Measurements from ENCODE around the gene PPP1R3F. TPM values are rescaled to one million over a fixed set of nuclear protein-coding genes. Genes with fewer than 3 reads are reported as not detected.

PPP1R3F gene
- total and polyA plus RNA-seq, 11 donors, result 13.9 to 31.7 (median 22.6) TPM

GRCh38 chrX:49237060-49237459 lies 32.5 kb upstream of the PPP1R3F start:
- Histone ChIP-seq H3K27ac (peak overlapping the region in 1 of 12 donors; percentile 58), H3K36me3 (no peaks in the 10 kb centered on the region), H3K27me3 (no peaks in the 10 kb centered on the region), H3K4me1 (peaks cover 0 to 10% (median 0%) of the 10 kb centered on the region in 12 donors), H3K9me3 (no peaks in the 10 kb centered on the region), H3K4me3 (no peak overlapping the region)
- WGBS, 4 donors, result 76 to 87% (median 81%) methylated on average over 9 of the region's 9 CpGs
- no peak for TF ChIP-seq POLR2A (IDR thresholded peaks at IDR 0.05)
- TF ChIP-seq, protein P1, sequence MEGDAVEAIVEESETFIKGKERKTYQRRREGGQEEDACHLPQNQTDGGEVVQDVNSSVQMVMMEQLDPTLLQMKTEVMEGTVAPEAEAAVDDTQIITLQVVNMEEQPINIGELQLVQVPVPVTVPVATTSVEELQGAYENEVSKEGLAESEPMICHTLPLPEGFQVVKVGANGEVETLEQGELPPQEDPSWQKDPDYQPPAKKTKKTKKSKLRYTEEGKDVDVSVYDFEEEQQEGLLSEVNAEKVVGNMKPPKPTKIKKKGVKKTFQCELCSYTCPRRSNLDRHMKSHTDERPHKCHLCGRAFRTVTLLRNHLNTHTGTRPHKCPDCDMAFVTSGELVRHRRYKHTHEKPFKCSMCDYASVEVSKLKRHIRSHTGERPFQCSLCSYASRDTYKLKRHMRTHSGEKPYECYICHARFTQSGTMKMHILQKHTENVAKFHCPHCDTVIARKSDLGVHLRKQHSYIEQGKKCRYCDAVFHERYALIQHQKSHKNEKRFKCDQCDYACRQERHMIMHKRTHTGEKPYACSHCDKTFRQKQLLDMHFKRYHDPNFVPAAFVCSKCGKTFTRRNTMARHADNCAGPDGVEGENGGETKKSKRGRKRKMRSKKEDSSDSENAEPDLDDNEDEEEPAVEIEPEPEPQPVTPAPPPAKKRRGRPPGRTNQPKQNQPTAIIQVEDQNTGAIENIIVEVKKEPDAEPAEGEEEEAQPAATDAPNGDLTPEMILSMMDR (IDR thresholded peaks at IDR 0.05), result no peak
- no peak for DNase-seq
- peak in 1 of 4 donors; percentile 33 for ATAC-seq
- intact Hi-C loops (cut with DNase I), result no loop called here

- Histone ChIP-seq H3K9me3 (no peaks in the 10 kb centered on the region), H3K27ac (no peak overlapping the region), H3K4me1 (peaks cover 0 to 10% (median 0%) of the 10 kb centered on the region in 12 donors), H3K27me3 (no peaks in the 10 kb centered on the region), H3K4me3 (no peak overlapping the region), H3K36me3 (peaks cover 0 to 15% (median 3%) of the 10 kb centered on the region in 9 donors)
- no peak for DNase-seq
- intact Hi-C loops (cut with DNase I), result no loop called here
- no peak for ATAC-seq
- 77 to 88% (median 80%) methylated on average over 7 of the region's 7 CpGs for WGBS, 4 donors
- no peak for TF ChIP-seq POLR2A (IDR thresholded peaks at IDR 0.05)
- TF ChIP-seq, protein P1 (IDR thresholded peaks at IDR 0.05), result no peak
These were observed 30.9 kb upstream of the PPP1R3F start for GRCh38 chrX:49238735-49239134.

DNA sequence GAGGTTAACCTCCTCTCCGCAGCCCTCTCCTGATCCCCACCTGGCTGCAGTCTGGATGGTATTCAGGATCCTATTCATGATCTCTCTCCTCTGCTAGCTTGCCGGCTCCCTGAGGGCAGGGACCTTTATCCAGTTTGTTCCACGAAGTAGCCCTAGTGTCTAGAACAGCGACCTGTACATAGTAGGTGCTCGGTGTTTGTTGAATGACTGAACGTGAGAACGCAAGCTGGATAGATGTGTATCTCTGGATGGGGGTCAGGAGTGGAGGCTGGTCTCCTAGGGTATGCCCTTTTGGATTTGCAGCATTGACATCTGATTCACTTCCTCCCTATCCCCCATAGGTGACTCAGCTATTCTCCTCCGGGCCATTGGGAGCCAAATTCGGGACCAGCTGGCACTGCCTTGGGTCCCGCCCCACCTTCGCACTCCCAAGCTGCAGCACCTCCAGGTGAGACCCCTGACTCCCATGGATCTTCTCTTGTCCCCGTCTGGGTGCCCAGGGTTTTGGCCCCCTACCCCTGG lies 27.0 kb upstream of the PPP1R3F start:
- peaks cover 0 to 46% (median 15%) of the 10 kb centered on the region in 9 donors for H3K36me3 ChIP-seq
- TF ChIP-seq POLR2A (IDR thresholded peaks at IDR 0.05), result no peak
- TF ChIP-seq, protein P1 (IDR thresholded peaks at IDR 0.05), result no peak
- H3K4me1 ChIP-seq, result no peaks in the 10 kb centered on the region
- DNase-seq (no peak), ATAC-seq (no peak)
- H3K4me3 ChIP-seq, result no peak overlapping the region
- H3K27me3 ChIP-seq, result no peaks in the 10 kb centered on the region
- intact Hi-C loops (cut with DNase I), result no loop called here
- no peak overlapping the region for H3K27ac ChIP-seq
- H3K9me3 ChIP-seq, result no peaks in the 10 kb centered on the region
- WGBS, 4 donors, result 81 to 96% (median 92%) methylated on average over 12 of the region's 12 CpGs

DNA sequence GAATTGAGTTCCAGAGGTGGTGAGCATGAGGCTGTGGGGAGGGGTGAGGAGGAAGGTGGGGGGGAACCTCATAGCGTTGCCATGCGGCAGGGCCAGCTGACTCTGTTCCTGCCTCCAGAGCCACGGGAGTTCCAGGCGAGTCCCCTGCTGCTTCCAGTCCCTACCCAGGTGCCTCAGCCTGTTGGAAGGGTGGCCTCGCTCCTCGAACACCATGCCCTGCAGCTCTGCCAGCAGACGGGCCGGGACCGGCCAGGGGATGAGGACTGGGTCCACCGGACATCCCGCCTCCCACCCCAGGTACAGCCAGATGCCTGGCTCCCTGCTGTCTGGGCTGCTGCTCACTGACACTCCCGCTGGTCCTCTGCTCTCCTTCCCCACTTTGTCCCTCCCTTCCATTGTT lies 26.4 kb upstream of the PPP1R3F start:
- no peak for ATAC-seq
- Histone ChIP-seq H3K9me3 (no peaks in the 10 kb centered on the region), H3K27ac (no peak overlapping the region), H3K4me1 (no peaks in the 10 kb centered on the region), H3K27me3 (no peaks in the 10 kb centered on the region), H3K36me3 (peaks cover 0 to 46% (median 15%) of the 10 kb centered on the region in 9 donors), H3K4me3 (no peak overlapping the region)
- no peak for TF ChIP-seq POLR2A (IDR thresholded peaks at IDR 0.05)
- TF ChIP-seq, protein P1 (IDR thresholded peaks at IDR 0.05), result no peak
- WGBS, 4 donors, result 75 to 87% (median 86%) methylated on average over 3 to 12 of the region's 12 CpGs
- no peak for DNase-seq
- intact Hi-C loops (cut with DNase I), result no loop called here
